Nasal cavity respiratory epithelium epithelial cell of viscerocranial mucosa (primary cell): Measurements from ENCODE around the gene NANP. TPM values are rescaled to one million over a fixed set of nuclear protein-coding genes. Genes with fewer than 3 reads are reported as not detected.

Experiments
- total RNA-seq: library from RNA; depleted of rRNA; stranded (reverse); fragments of >200 nt; gene quantifications from 2 replicates; pipeline ENCODE4 v1.2.3, GENCODE V29; 2014

NANP gene
- 5.1 and 7.9 TPM in 2 replicates for total RNA-seq

GRCh38 chr20:25623736-25624499 lies at the start of gene NANP:
Gene NANP (minus strand): TSS chr20:25624014. CDS start chr20:25623948, 66 bp downstream.

GRCh38 chr20:25584905-25585704 lies 38.7 kb downstream of the NANP start, which contains the start of gene NINL:
Gene NINL (minus strand): TSS chr20:25585531. CDS start chr20:25526587, 58,944 bp downstream.

Other genes starting within 250 kb of the NANP start
- 27.1 and 27.3 TPM in 2 replicates for gene ABHD12, start 233.2 kb downstream of the NANP start, total RNA-seq
- 2.2 and 2.4 TPM in 2 replicates for gene GINS1, start 216.3 kb downstream of the NANP start, total RNA-seq
- 3.1 and 6.5 TPM in 2 replicates for gene NINL, start 38.5 kb downstream of the NANP start, total RNA-seq
- 17.8 and 24.9 TPM in 2 replicates for gene ZNF337, start 72.8 kb upstream of the NANP start, total RNA-seq